Activated T-helper 1 cell treated with anti-CD3 and anti-CD28 coated beads, Interleukin-12 subunit alpha, Interleukin-12 subunit beta, Interleukin-2, Interleukin-4 antibody, amounts not matched to agents 30 ng/mL and 10 ng/mL and 1 ng/mL, durations not matched to agents 14 hours and 24 hours and 36 hours (primary cell): Measurements from ENCODE around the gene SYNJ2. TPM values are rescaled to one million over a fixed set of nuclear protein-coding genes. Genes with fewer than 3 reads are reported as not detected.
A peak's percentile ranks its signal among the peaks of the same experiment; 100 is the strongest.
"Not testable (repeated sequence)": the region's sequence is repeated elsewhere in the genome, so short reads cannot be mapped to it uniquely, and the experiment has no call there.

Source experiments
- DNase-seq: peaks from one replicate; pipeline ENCODE4 v3.0.0; 2021; ENCODE audit warnings: low spot score
- H3K27ac Mint-ChIP-seq: one replicate; pipeline ENCODE4 v1.8.0; 2021; ENCODE audit warnings: mild to moderate bottlenecking, mixed read lengths
- H3K27me3 Mint-ChIP-seq: one replicate; pipeline ENCODE4 v1.8.0; 2022; ENCODE audit warnings: mild to moderate bottlenecking, moderate library complexity, mixed read lengths; ENCODE audit not compliant: insufficient read depth
- H3K36me3 Mint-ChIP-seq: one replicate; pipeline ENCODE4 v1.8.0; 2021; ENCODE audit warnings: low read depth, mixed read lengths
- H3K4me1 Mint-ChIP-seq: one replicate; pipeline ENCODE4 v1.8.0; 2021; ENCODE audit warnings: low read depth, mixed read lengths
- H3K4me3 Mint-ChIP-seq: one replicate; pipeline ENCODE4 v1.8.0; 2021; ENCODE audit warnings: mild to moderate bottlenecking, moderate library complexity, mixed read lengths
- H3K9me3 Mint-ChIP-seq: one replicate; pipeline ENCODE4 v1.8.0; 2021; ENCODE audit warnings: mixed read lengths
- intact Hi-C: fragments of 100-400 bp; cut with micrococcal nuclease; formaldehyde crosslinking; loops from one replicate; pipeline ENCODE4 v1.15.1; 2024
- total RNA-seq: library from RNA; stranded (reverse); gene quantifications from 2 replicates; pipeline ENCODE4 v1.2.3, GENCODE V29; 2022

The SYNJ2 gene
- total RNA-seq, 1 donor from 2014 or later = 31.2 TPM

DNA sequence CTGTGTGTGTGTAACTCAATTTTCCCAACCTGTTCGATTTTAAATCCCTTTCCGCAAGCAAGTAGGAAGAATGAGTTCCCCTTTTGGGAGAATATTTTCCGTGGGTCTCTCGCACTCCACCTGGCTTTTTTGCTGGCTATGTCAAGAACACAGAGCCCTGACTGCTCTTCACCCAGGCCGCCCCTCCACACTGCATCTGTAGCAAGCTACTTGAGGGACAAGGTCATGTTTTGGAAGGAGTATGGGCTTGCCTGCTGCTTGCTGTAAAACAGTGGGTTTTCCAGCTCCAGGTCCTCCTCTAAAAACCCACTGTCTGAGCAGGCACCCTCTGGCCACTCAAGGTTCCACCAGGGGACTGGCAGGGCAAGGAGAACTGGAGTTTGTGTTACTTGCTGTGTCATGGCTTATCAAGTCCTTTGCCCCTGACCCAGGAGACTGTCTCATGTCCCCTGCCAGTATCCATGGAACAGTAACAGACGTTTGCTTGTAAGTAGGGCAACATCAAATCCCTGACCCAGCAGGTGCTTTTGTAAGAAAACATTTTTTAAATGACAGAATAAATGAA lies 35.5 kb upstream of the SYNJ2 start:
- peaks cover 39% of the 10 kb centered on the region for H3K36me3 Mint-ChIP-seq
- peaks cover 32% of the 10 kb centered on the region for H3K4me1 Mint-ChIP-seq
- intact Hi-C loops = loop anchor here (2.0 to 10.0 kb wide), 3 partner anchors 189 to 561 kb away; partner anchors contain the start of gene ZDHHC14
- H3K9me3 Mint-ChIP-seq = peaks cover 9% of the 10 kb centered on the region
- H3K4me3 Mint-ChIP-seq = no peak overlapping the region
- no peak overlapping the region for H3K27ac Mint-ChIP-seq
- peaks cover 9% of the 10 kb centered on the region for H3K27me3 Mint-ChIP-seq
- DNase-seq = no peak

DNA sequence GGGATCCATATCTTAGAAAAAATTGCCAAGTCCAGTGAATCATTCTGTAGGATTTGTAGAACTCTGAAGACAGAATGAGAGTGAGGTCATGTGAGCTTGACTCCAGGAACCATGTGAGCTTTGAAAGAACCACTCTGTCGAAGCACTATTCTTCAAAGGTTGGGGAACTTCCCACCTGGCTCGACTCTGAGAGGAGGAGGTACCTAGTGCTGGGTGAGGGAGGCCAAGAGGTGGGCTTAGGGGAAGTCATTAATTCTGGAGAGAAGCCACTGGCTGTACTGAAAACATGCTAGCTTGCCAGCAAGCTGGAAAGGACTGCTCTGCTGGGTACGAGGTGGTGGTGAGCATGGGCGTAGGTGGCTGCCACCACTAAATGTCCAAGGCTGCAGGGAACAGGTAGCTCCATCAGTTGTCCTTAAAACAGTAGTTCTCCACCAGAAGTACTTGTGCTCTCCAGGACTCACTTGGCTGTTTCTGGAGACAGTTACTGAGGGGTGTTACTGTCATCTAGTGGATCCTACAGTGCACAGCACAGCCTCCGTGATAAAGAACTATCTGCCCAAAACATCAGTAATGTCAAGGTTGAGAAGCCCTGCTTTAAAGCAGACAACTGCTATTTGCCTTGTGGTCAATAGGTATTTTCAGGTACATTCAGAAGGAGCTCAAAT lies 34.7 kb upstream of the SYNJ2 start:
- Mint-ChIP-seq H3K4me1 (peaks cover 32% of the 10 kb centered on the region), H3K27me3 (peaks cover 9% of the 10 kb centered on the region), H3K36me3 (peaks cover 31% of the 10 kb centered on the region), H3K9me3 (peaks cover 9% of the 10 kb centered on the region), H3K4me3 (no peak overlapping the region), H3K27ac (peak overlapping the region; percentile 24)
- intact Hi-C loops = loop anchor here (1.0 to 10.0 kb wide), 5 partner anchors 125 to 632 kb away; partner anchors contain the start of gene ZDHHC14
- DNase-seq = no peak

DNA sequence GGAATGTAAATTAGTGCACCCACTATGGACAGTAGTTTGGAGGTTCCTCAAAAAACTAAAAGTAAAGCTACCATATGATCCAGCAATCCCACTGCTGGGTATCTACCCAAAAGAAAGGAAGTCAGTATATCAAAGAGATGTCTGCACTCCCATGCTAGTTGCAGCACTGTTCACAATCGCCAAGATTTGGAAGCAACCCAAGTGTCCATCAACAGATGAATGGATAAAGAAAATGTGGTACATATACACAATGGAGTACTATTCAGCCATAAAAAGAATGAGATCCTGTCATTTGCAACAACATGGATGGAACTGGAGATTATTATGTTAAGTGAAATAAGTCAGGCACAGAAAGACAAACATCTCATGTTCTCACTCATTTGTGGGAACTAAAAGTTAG lies 30.8 kb upstream of the SYNJ2 start:
- H3K9me3 Mint-ChIP-seq, H3K4me3 Mint-ChIP-seq, intact Hi-C loops, H3K27ac Mint-ChIP-seq, DNase-seq: not testable (repeated sequence)
- Mint-ChIP-seq H3K27me3 (peaks cover 16% of the 10 kb centered on the region), H3K36me3 (peaks cover 11% of the 10 kb centered on the region), H3K4me1 (peaks cover 16% of the 10 kb centered on the region)

DNA sequence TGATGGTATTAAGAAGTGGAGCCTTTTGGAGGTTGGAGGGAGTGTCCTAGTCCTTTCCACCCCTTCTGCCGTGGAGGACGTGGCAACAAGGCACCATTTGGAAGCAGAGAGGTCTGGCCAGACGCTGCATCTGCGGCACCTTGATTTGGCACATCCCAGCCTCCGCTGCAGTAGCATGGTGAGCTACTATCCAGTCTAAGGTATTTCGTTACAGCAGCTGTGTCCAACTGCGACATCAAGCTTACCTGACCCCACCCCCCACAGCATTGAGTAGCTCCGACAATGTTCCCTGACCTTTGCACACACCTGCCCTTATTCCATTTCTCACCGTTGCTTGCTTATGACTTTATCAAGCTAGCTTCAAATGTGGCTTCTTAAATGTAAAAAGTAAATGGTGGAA lies 29.8 kb upstream of the SYNJ2 start:
- Mint-ChIP-seq H3K9me3 (peaks cover 9% of the 10 kb centered on the region), H3K36me3 (peaks cover 8% of the 10 kb centered on the region), H3K4me3 (no peak overlapping the region), H3K27me3 (peaks cover 15% of the 10 kb centered on the region), H3K27ac (no peak overlapping the region), H3K4me1 (peaks cover 7% of the 10 kb centered on the region)
- intact Hi-C loops = no loop called here
- DNase-seq = no peak

DNA sequence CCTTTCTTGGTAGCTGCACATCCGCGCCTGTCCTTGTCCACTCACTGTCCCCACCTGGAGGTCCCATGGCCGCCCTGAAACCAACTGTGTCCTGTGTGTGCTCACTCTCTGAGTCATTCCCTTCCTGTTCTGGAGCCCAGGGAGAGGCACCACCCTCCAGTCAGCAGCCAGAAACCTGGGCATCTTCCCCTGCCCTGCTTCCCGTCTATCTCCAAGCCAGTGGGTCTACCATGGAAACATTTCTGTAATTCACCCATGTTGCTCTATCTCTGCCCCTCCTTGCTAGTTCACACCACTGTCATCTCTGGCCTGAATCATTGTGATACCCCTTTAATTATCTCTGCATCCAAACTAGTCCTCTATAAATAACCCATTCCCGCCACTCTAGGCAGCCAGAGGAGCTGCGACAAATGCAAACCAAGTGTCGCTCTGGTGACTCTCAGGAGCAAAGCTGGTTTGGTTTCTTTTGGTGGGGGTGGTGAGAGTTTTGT lies 28.8 kb upstream of the SYNJ2 start:
- no peaks in the 10 kb centered on the region for H3K4me1 Mint-ChIP-seq
- no peak overlapping the region for H3K4me3 Mint-ChIP-seq
- DNase-seq = no peak
- intact Hi-C loops = no loop called here
- peaks cover 14% of the 10 kb centered on the region for H3K27me3 Mint-ChIP-seq
- peaks cover 4% of the 10 kb centered on the region for H3K36me3 Mint-ChIP-seq
- no peak overlapping the region for H3K27ac Mint-ChIP-seq
- H3K9me3 Mint-ChIP-seq = peaks cover 9% of the 10 kb centered on the region

DNA sequence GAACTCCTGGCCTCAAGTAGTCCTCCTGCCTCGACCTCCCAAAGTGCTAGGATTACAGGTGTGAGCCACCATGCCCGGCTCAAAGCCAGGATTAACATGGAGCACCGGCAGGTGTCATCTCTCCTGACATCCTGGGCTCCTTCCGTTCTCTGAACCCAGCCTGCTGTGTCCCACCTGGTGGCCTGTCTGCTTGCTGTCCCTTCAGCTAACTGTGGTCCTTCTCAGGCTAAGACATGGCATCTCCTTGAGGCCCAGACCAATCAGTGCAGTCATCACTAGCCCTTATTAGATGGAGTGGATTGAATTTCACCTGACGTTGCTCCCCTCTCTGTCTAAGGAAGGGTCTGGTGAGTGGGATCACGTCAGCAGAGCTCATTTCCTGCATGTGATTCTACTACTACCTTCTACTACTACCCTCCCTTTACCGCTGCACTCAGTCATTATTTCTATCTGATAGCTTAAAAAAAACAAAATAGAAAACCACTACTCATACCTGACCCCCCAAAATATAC lies 28.0 kb upstream of the SYNJ2 start:
- H3K4me3 Mint-ChIP-seq = no peak overlapping the region
- peaks cover 6% of the 10 kb centered on the region for H3K36me3 Mint-ChIP-seq
- H3K27me3 Mint-ChIP-seq = peaks cover 14% of the 10 kb centered on the region
- no peaks in the 10 kb centered on the region for H3K4me1 Mint-ChIP-seq
- no peak overlapping the region for H3K27ac Mint-ChIP-seq
- intact Hi-C loops = no loop called here
- no peak for DNase-seq
- H3K9me3 Mint-ChIP-seq = peaks cover 12% of the 10 kb centered on the region

DNA sequence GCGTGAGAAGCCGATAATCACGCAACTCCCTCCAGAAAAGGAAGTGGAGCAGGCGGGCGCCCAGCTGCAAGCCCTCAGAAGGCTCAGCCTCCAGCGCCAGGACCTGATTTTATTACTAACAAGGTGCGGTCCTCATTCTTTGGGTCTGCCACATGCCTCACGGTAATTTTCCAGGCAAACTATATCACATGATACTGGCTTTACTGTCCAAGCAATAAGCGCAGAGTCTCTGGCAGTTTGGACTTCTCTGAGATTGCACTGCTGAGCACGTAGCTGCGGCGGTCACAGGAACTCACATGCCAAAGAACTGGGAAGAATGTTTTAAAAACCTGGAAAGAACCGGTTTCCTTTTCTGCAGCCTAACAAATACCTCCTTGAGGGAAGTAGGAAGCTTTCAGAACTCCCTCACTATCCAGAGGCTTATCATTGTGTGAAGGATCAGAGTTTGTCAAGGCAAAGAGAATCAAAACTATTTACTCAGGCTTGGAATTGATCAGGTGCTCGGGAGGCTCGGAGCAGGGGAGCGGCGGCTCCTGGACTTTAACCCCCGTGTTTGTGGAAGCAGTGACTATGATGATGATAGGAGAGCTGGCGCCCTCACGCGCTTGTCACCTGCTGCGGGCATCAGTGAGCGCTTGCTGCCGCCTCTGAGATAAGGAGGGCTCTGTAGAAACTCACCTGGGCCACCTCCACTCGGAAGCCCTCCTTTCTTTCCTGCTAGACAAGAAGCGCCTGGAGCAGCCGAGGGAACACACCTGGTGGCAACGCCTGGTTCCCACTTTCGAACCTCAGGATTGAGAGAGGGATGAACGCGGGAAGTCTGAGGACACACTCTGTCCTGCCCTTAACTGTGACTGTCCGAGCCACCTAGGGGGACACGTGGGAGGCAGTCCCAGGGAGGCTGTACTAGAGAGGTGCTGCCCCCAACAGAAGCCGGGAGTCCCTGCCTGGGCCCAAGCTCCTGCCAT lies 27.2 kb upstream of the SYNJ2 start:
- Mint-ChIP-seq H3K9me3 (peaks cover 18% of the 10 kb centered on the region), H3K27me3 (peaks cover 13% of the 10 kb centered on the region), H3K36me3 (peaks cover 4% of the 10 kb centered on the region), H3K27ac (no peak overlapping the region), H3K4me1 (no peaks in the 10 kb centered on the region), H3K4me3 (no peak overlapping the region)
- DNase-seq = no peak
- intact Hi-C loops = no loop called here

DNA sequence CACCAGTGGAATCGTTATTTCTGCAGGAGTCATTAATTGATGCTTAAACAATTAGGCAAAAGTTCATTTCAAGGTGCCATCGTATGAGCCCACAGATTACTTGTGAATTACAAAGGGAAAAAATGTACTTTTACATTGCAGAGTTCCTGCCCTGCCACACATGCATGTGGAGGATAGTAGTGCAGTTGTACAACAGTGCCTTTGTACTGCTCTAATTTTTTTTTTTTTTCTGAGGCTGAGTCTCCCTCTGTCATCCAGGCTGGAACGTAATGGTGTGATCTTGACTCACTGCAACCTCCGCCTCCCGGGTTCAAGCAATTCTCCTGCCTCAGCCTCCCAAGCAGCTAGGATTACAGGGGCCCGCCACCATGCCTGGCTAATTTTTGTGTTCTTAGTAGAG lies 26.0 kb upstream of the SYNJ2 start:
- no peak overlapping the region for H3K4me3 Mint-ChIP-seq
- intact Hi-C loops = no loop called here
- peaks cover 19% of the 10 kb centered on the region for H3K9me3 Mint-ChIP-seq
- H3K27me3 Mint-ChIP-seq = peaks cover 7% of the 10 kb centered on the region
- no peak for DNase-seq
- H3K4me1 Mint-ChIP-seq = peaks cover 4% of the 10 kb centered on the region
- H3K27ac Mint-ChIP-seq = no peak overlapping the region
- H3K36me3 Mint-ChIP-seq = peaks cover 7% of the 10 kb centered on the region

DNA sequence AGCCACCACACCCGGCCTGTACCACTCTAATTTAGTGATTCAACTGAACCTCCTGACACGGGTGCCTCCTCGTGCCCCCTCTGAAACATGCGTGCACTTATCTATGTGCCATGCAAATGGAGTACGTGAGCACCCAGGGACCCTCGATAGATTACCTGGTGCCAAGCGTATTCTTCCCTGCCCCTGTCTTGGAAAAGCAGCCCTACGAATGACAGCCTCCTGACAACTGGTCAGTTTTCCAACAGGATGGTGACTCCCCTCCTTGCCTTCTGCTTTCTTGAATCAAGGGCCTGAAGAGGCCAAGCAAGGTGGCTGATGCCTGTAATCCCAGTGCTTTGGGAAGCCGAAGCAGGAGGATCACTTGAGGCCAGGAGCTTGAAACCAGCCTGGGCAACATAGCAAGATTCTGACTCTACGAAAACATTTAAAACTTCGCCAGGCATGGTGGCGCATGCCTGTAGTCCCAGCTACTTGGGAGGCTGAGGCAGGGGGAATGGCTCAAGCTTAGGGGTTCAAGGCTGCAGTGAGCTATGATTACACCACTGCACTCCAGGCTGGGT lies 25.4 kb upstream of the SYNJ2 start:
- peaks cover 9% of the 10 kb centered on the region for H3K36me3 Mint-ChIP-seq

DNA sequence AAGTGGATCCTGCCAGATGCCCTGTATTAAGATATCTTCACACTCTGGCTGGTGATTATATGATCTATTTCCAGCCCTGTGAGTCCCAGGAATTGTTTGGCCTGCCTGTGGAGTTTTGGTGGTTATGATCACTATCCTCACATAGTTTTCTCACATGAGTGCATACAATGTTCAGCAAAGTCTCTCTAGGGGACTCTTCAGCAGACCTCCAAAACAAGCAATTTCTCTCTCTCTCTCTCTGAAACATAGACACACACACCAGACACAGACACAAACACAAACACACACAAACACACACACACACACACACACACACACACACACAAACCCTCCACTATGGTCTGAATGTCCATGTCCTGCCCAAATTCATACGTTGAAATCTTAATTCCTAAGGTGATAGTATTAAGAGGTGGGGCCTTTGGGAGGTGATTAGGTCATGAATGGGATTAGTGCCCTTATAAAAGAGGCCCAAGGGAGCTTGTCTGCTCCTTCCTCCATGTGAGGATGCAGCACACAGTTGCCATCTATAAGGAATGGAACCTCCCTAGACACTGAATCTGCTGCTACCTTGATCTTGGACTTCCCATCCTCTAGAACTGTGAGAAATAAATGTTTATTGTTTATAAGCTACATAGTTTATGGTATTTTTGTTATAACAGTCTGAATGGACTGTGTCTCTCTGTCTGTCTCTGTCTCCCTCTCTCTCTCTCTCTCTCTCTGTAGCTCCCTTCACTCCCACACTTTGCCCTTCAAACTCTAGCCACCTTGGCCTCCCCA lies 22.0 kb upstream of the SYNJ2 start:
- Mint-ChIP-seq H3K27ac (no peak overlapping the region), H3K4me3 (peak overlapping the region; percentile 24), H3K9me3 (peaks cover 24% of the 10 kb centered on the region), H3K4me1 (peaks cover 28% of the 10 kb centered on the region), H3K36me3 (peaks cover 14% of the 10 kb centered on the region), H3K27me3 (peaks cover 5% of the 10 kb centered on the region)
- no peak for DNase-seq
- intact Hi-C loops = loop anchor here (5.0 kb wide), 1 partner anchor 88 kb away; no protein-coding TSS in a partner anchor

More for the DNA sequence above, 25.4 kb upstream of the SYNJ2 start:
- Mint-ChIP-seq H3K27me3 (peaks cover 7% of the 10 kb centered on the region), H3K4me1 (peaks cover 4% of the 10 kb centered on the region), H3K27ac (no peak overlapping the region), H3K4me3 (no peak overlapping the region), H3K9me3 (peaks cover 19% of the 10 kb centered on the region)
- DNase-seq = no peak
- intact Hi-C loops = no loop called here

DNA sequence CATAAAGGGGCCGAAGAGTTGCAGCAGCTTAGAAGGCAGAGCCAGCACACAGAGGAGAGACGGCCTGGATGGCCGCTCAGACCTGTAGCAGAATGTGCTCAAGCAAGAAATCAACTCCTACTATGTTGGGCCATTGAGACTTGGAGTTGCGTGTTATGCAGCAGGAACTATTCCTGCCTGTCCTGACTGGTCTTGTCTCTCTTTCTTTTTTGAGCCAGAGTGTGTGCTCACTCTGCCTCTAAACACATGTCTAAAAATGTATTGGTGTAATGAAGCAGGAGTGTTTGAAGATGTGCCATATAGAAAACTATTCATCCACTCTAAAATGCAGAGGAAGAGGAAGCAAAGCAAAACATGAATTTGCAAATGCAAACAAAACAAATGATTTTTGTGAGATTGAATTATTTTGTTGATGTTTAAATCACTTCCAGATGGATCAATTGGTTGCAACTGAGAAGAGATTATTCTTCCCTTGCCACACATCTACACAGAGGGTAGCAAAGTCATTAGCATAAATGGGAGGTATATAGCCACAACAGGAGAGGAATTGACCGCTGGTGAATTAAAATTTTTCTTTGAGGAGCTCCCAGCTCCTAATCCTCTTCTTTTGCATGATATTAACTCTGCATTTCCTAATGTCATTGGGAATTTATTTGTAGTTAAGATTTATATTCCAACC lies 20.4 kb upstream of the SYNJ2 start:
- H3K27ac Mint-ChIP-seq = peak overlapping the region; percentile 27

More for the DNA sequence above, 20.4 kb upstream of the SYNJ2 start:
- intact Hi-C loops = loop anchor here (5.0 kb wide), 1 partner anchor 86 kb away; no protein-coding TSS in a partner anchor
- DNase-seq = no peak
- no peak overlapping the region for H3K4me3 Mint-ChIP-seq
- H3K4me1 Mint-ChIP-seq = peaks cover 28% of the 10 kb centered on the region
- peaks cover 1% of the 10 kb centered on the region for H3K27me3 Mint-ChIP-seq
- peaks cover 14% of the 10 kb centered on the region for H3K36me3 Mint-ChIP-seq
- H3K9me3 Mint-ChIP-seq = peaks cover 27% of the 10 kb centered on the region
